Measurements from ENCODE around the gene RAD52.

Gene RAD52

GRCh38 chr12:912466-913235 lies 36.8 kb downstream of the RAD52 start:
- no peak for FAIRE-seq

GRCh38 chr12:911191-911826 lies 38.2 kb downstream of the RAD52 start:
- no peak for FAIRE-seq

- FAIRE-seq: no peak
Observed at GRCh38 chr12:910416-910815, 39.1 kb downstream of the RAD52 start.

GRCh38 chr12:909861-910260 lies 39.6 kb downstream of the RAD52 start:
- FAIRE-seq: no peak

- FAIRE-seq: no peak
Observed at GRCh38 chr12:907413-908185, 41.9 kb downstream of the RAD52 start.

- FAIRE-seq: no peak
Observed at GRCh38 chr12:906062-906585, 43.4 kb downstream of the RAD52 start.

- no peak for FAIRE-seq
Observed at GRCh38 chr12:905261-906031, 44.0 kb downstream of the RAD52 start.

- FAIRE-seq: no peak
Observed at GRCh38 chr12:904010-904414, 45.5 kb downstream of the RAD52 start.

- no peak for FAIRE-seq
Observed at GRCh38 chr12:903055-903454, 46.4 kb downstream of the RAD52 start.

GRCh38 chr12:902581-902980 lies 46.9 kb downstream of the RAD52 start:
- no peak for FAIRE-seq

GRCh38 chr12:897386-897785 lies 52.1 kb downstream of the RAD52 start:
- FAIRE-seq: no peak

GRCh38 chr12:896031-896430 lies 53.5 kb downstream of the RAD52 start:
- FAIRE-seq: no peak

GRCh38 chr12:894226-894625 lies 55.3 kb downstream of the RAD52 start:
- no peak for FAIRE-seq

GRCh38 chr12:886206-886605 lies 63.3 kb downstream of the RAD52 start:
- FAIRE-seq: no peak

- FAIRE-seq: no peak
Observed at GRCh38 chr12:885701-886100, 63.8 kb downstream of the RAD52 start.

GRCh38 chr12:884746-885414 lies 64.6 kb downstream of the RAD52 start:
- FAIRE-seq: no peak

GRCh38 chr12:880656-881055 lies 68.8 kb downstream of the RAD52 start:
- FAIRE-seq: no peak

GRCh38 chr12:879641-880040 lies 69.9 kb downstream of the RAD52 start:
- FAIRE-seq: no peak

- no peak for FAIRE-seq
Observed at GRCh38 chr12:873954-874353, 75.5 kb downstream of the RAD52 start.

- FAIRE-seq: no peak
Observed at GRCh38 chr12:870378-870777, 79.1 kb downstream of the RAD52 start.

- FAIRE-seq: no peak
Observed at GRCh38 chr12:868722-869121, 80.8 kb downstream of the RAD52 start.

- FAIRE-seq: no peak
Observed at GRCh38 chr12:867905-868304, 81.6 kb downstream of the RAD52 start.
